Measurements from ENCODE around the gene AKAP13.

AKAP13 gene

GRCh38 chr15:85764649-85765277 lies 384.4 kb downstream of the AKAP13 start:
- no peak for DNase-seq (ENCODE audit: low read depth, low spot score)

GRCh38 chr15:85766001-85766831 lies 385.8 kb downstream of the AKAP13 start:
- DNase-seq (ENCODE audit: low read depth, low spot score), result no peak

DNA sequence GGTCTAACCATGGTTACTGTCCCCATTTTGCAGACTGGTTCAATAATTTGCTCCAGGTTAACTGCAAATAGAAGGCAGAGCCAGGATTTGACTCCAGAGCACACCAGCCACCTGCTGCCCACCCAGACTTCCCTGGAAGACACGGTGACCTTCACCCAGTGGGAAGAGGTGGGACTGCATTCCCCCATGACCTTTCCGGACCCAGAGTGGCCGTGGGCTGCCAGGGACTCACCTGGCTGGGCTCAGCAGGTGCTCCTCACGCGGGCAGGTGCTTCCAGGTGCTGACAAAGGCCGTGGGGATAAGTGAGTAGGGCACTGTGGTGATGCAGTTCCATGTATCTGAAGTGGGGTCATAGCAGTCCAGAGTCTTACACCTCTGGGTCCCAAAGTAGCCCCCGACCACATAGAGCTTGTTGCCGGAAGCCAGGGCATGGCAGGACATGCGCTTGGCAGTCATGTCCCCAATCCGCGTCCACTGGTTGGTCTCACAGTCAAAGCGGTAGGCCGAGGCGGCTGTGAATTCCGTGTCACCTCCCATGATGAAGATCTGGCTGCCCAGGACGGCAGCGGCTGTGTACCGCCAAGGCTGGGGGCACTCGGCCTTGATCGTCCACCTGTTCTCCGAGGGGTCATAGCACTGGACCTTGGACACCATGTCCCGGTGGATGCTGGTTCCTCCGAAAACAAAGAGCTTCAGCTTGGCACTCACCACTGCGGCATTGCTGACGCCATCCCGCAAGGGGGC lies 387.6 kb downstream of the AKAP13 start:
- DNase-seq (ENCODE audit: low read depth, low spot score), result no peak

- DNase-seq (ENCODE audit: low read depth, low spot score), result no peak
Observed at GRCh38 chr15:85768595-85769168, 388.3 kb downstream of the AKAP13 start.

GRCh38 chr15:85769182-85769900 lies 388.9 kb downstream of the AKAP13 start:
- DNase-seq (ENCODE audit: low read depth, low spot score), result no peak

DNA sequence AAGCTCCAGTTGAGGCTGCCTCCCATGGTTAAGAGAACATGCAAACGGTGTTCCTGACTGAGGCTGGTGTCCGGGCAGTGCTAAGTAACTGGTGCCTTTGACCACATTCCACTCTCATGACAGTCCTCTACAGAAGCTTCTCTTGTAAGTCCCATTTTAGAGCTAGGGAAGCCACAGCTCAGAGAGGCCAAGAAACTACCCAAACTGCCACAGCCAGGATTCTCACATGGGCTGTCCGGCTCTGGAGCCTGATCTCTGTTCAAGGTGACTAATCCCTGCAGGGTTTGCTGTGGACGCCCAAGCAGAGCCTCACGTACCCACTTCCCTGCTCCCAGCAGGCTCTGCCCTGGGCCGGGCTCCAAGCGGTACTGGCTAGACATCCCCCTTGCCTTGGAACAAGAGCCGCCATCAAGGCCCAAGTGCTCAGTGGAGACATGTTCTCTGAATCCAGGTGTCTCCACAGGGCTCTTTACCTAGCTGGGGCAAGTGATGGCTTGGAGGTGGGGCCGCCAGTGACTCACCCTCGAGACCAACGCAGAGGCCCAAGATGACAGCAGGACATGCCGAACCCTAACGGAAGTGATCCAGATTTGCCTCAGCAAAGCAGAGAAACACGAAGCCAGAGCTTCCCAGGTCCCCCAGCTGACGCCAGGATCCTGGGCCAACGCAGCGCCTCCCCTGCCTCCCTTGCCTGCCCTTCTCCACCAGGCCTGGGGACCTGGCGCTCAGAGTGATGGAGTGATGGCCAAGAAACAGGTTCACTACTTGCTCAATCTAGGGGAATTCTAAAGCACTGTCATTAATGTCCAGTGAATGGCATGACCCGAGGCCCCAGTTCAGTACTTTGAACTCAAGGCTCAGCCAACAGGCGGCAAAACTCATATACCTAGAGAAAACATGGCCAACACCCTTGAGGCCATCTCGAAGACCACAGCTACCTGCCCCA lies 390.0 kb downstream of the AKAP13 start:
- DNase-seq (ENCODE audit: low read depth, low spot score), result no peak

DNA sequence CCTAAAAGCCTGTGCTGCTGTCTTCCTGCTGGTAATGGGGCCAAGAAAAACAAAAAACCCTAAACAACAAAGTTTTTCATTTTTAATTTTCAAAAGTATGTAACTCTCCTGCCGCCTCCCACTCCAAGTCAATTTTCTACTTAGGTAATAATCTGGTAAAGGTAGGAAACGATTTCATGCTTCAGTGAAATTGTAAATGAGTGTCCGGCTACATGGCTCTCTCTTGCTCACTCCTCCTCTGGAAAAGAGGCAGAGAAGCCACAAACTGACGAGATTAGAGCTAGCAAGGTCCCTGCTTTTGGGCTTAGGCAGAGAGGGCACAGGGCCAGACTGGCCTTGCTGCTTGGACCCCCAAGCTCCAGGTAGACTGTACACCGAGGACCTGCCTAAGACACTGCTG lies 390.9 kb downstream of the AKAP13 start:
- no peak for DNase-seq (ENCODE audit: low read depth, low spot score)

DNA sequence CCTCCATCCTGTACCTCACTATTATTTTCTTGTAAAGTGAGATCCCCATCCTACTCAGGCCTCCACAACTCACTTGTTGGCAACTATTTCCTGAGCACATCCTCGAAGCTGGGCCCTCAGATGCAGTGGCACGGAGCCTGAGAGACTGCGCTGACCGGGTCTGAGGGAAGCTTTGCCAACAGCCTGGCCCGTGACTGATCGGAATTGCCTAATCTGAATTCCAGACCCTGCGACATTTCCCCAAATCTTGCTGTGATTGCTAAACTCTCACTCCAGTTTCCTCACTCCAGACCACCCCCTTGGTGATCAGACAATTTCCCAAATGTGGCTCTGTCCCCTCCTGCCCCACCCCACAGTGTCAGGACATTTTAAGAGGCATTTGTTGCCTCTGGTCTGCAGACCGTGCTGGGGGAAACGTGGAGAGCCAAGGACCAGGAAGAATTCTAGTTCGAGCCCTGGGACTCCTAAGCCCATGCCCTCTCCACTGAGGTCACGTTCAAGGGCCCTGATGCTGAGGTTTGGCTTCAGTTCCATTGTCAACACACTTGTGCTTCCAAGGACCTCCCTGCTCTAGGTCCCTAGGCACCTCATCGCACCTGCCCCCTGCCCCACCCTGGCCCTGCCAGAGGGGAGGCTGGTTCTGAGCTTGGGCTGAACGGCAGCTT lies 391.5 kb downstream of the AKAP13 start:
- no peak for DNase-seq (ENCODE audit: low read depth, low spot score)

DNA sequence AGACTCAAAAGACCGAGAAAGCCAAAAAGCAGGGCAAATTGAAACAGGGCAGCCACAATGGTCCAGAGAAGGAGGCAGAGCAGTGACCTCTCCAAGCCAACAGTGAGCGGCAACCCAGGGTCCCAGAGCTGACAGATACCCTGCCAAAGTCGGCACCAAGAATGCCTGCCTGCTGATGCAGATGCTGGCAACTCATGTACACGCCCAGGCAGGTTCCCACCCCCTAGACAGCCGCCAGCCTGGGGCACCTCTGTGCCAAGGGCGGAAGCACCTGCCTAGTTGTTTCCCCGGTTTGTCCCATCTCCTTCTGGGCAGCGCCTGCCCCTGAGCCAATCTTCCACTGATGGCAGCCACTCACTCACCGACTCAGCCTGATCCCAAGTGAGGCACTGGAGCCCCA lies 392.3 kb downstream of the AKAP13 start:
- DNase-seq (ENCODE audit: low read depth, low spot score), result no peak

GRCh38 chr15:85773249-85773648 lies 392.8 kb downstream of the AKAP13 start:
- no peak for DNase-seq (ENCODE audit: low read depth, low spot score)

DNA sequence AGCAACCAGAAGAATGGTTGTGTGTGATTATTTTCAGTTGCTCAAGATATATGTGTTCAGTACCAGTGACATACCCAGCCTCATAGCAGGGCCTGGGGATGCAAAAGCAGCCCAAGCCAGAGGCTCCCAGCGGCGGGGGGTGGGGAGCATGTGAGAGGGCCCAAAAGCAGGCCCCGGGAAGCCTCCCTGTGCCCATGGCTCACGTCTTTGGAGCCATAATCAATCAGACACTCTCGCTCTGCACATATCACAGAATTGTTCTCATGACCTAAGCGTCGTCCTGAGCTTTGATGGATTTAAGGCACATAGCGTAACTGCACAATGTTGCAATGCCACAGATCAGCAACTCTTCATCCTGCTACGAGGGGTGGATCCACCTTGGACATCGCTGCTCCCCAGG lies 393.6 kb downstream of the AKAP13 start:
- no peak for DNase-seq (ENCODE audit: low read depth, low spot score)

- no peak for DNase-seq (ENCODE audit: low read depth, low spot score)
Observed at GRCh38 chr15:85777250-85778106, 397.1 kb downstream of the AKAP13 start.

DNA sequence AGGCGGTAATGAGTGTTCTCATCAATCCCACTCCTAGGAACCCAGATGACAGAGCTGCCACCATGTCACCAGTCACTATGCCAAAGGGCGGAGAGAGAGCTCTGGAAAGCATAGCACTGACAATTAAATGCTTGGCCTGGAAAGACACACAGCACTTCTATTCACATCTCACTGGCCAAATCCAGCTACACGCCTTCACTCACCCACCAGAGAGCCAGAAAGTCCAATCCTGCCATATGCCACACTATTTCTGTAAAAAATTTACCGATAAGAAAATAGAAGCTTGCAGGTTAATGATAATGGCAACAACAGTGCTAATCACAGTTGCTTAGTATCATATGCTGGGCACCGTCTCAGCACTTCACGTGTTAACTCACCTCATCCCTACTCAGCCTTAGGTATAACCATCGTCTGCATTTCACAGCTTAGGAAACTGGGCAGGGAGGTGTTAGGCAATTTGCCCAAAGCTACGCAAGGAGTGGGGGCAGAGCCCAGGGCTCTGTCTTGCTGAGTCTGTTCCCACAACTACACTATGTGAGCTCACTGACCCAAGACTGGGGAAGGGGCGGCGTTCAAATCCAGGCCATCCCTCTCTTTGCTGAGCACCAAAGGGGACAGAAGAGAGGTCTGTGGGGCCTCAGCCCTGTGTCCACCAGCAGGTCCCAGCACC lies 397.8 kb downstream of the AKAP13 start:
- DNase-seq (ENCODE audit: low read depth, low spot score), result no peak

- no peak for DNase-seq (ENCODE audit: low read depth, low spot score)
Observed at GRCh38 chr15:85779249-85779648, 398.8 kb downstream of the AKAP13 start.

GRCh38 chr15:85780225-85780985 lies 400.0 kb downstream of the AKAP13 start:
- no peak for DNase-seq (ENCODE audit: low read depth, low spot score)

DNA sequence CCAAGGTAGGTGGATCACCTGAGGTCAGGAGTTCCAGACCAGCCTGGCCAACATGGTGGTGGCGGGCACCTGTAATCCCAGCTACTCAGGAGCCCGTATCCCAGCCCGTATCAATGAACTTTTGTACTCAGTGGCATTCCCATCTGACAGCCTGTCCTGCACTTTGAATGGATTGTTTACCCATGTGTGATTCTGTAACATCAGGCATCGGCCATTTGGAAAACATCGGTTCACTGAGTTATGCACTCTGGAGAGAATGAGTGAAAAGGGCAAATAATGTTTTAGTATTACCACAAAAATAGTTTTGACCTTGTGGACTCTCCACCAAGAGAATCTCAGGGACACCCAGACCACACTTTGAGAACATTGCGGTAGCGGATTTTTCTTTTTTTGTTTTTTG lies 400.7 kb downstream of the AKAP13 start:
- no peak for DNase-seq (ENCODE audit: low read depth, low spot score)

GRCh38 chr15:85782064-85782463 lies 401.7 kb downstream of the AKAP13 start:
- no peak for DNase-seq (ENCODE audit: low read depth, low spot score)

All from activated CD4-positive, CD25-positive, alpha-beta regulatory T cell treated with anti-CD3 and anti-CD28 coated beads, Interleukin-2, amount 50 U/mL, for 16 hours (primary cell).